Stimulated activated CD8-positive, alpha-beta memory T cell treated with anti-CD3 and anti-CD28 coated beads, Interleukin-12 subunit alpha, Interleukin-12 subunit beta, amount 100 ng/mL, for 1 hour (primary cell): ENCODE measurements around the gene OR8G5.

ENCODE experiments used
- DNase-seq: peaks from one replicate; pipeline ENCODE4 v3.0.0-alpha.2; 2020; ENCODE audit warnings: low read depth

Gene OR8G5

DNA sequence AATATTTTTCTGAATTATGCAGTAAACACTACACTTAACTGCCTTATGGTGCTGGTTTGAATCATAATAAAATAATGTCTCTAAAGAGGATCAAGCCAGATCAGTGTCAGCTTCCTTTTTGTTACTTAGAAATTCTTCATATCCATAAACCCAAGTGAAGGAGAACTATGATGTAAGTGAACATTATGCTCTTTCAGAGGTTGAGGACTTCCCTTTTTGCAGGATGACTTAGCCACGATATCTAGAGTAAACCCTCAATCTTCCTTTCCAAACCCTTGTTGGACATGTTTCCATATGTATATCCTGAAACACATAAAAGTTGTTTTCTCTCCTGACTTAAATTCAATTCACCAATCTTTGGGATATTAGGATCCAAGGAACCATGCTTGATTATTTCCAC lies 38.5 kb downstream of the OR8G5 start:
- no peak for DNase-seq

DNA sequence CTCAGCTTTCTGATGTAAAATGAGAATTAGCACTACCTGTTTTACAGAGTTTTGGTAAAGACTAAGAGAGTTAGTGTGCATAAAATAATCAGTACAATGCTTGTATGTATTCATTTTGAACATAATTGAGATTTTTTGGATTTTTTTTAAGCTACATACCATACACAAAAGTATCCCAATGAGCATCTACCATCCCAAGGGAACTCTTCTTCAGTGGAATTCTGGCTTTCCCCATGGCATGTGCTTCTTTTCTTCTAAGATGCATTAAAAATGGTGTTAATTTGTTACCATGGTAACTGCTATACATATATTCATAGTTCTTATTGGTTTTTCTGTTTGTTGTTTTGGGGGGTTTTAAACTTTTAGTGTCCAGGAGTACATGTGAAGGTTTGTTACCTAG lies 39.8 kb downstream of the OR8G5 start:
- DNase-seq: no peak

DNA sequence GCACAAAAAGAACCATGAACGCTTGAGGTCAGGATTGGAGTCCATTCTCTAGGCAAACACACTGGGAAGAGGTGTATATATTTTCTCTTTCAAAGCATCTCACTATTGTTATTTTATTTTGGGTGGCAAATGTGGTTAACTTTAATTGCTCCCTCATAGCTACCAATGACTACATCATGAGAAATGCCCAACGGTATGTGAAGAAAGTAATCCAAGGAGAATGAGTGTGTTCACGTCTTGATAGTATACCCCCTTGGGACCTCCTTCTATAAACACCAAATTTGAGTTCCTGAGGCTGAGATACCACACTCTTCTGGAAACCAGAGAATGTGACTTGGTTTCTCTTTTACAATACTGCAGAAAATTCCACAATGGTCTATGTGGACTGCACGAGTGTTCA lies 41.7 kb downstream of the OR8G5 start:
- DNase-seq: no peak

DNA sequence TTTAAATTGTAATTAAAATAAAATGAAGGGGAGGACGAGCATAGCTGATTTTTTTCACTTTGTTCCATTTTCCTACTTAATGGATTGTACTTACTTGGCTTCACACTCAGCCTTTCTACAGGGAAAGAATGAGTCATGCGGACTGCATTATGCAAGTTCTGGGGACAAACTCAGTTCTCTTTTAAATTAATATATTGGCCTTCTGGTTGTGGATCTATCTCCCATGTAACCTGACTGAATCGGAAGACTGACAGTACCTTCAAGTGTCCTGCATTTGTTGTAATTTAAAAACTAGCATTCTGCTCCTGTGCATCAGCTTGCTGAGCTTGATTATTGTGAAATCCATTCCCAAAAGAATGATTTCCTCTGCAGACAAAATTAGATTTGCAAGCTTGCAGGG lies 45.4 kb downstream of the OR8G5 start:
- DNase-seq: no peak

DNA sequence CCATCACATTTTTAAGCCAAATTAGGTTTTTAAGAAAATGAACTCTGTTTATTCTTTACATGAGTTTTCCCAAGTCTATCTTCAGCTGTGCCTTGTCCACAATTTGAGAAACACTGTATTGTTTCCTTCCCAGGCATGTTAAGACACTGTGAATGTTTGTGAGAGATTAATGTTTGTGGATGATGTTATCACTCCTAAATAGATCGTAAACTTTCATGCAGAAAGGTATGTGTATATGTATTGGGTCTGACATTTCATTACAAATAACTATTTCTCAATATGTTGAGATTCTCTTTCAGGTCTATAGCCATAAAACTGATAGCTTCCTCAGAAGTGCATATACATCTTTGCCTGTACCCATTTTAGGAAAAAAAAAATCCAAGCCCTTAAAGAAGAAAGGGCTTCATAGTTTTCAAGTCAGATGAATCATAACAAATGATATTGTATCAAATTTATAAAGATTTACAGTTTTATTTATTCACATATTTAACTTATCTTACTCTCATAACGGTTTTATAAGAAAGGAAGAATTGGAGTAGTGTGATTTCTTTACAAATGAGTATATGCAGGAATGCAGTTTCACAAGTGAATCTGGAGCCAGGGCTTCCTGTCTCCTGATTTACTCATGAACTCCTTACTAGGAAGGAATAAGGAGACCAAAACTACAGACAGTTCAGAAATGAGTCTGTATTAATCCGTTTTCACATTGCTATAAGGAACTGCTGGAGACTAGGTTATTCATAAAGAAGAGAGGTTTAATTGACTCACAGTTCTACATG lies 46.4 kb downstream of the OR8G5 start:
- DNase-seq: no peak

DNA sequence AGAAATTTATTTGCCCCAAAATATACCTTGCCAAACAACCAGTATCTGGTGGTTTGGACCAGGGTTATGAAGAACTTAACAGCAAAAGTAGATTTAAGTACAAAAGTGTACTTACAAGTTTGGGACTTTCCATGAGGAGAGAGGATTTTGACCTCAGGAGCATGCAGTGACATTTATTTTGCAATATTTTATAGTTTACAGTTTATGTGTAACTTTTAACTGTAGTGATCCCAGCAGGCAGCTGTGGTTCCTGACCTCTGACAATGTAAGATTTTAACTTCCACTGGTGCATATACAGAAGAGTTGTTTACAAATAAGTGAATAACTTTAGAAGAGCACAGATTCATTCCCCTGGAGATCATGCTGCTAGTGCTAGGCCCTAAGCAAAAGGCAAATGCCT lies 50.9 kb downstream of the OR8G5 start:
- DNase-seq: no peak

DNA sequence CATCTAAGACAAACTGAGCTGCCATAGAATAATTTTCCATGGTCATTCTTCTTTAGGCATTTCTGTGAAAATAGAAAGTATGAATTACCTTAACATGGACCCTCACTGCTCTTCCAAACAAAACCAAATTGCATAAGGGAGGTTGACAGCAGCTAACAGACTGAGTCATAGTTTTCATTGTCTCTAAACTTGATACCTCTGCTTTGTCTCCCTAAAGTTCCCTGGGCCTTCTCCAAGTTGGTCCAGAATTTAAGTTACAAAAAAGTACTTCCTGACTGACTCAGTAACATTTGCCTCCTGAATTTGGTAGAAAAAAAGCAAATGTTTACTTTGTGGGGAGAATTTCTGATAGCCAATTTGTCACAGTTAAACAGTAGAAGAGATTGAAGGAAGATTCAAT lies 54.5 kb downstream of the OR8G5 start:
- DNase-seq: no peak

DNA sequence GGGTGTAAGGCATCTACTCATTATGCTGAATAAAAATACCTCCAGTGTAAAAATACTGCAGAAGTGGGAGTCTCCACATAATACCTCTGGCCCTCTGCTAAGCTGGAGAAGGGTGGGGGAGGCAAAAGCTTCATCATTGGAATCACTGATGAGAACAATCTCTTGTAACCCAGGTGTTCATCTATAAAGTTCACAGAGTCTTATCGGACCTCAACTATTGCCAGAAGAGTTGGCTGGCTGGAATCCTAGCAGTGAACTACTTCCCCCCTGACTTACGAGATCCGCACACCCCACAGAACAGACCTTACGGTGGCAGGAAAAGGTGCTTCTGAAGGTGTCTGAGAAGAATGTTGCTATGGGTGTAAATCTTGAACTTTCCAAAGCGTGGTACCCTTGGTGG lies 55.1 kb downstream of the OR8G5 start:
- DNase-seq: no peak

DNA sequence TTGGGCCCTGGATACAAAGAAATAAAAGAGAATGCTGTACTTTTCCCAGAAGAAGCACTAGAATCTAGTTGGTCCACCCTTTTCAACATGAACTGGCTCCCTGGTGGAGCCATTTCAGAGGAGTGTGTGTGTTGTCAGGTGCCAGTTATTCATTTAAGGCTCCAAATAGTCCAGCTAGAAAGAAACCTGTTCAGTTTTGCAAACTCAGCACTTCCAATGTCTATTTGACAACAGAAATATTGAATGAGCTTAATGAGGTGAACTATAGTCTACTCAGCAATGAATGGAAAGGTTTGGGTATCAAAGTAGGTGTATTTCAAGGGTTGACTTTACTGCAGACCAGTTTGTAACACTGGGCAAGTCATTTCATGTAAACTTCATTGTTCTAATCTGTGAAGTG lies 55.5 kb downstream of the OR8G5 start:
- no peak for DNase-seq

DNA sequence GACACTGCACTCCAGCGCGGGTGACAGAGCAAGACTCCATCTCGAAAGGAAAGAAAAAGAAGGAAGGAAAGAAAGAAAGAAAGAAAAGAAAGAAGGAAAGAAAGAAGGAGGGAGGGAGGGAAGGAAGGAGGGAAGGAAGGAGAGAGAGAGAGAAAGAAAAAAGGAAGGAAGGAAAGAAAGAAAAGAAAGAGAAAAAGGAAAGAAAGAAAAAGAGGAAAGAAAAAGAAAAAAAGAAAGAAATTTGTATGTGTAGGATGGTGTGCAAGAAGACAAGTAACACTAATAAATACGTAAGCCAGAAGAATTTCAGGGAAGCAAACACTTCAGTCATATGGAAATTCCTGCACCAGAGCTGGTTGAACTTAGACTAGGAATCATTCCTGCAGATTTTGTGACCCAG lies 57.0 kb downstream of the OR8G5 start:
- no peak for DNase-seq

DNA sequence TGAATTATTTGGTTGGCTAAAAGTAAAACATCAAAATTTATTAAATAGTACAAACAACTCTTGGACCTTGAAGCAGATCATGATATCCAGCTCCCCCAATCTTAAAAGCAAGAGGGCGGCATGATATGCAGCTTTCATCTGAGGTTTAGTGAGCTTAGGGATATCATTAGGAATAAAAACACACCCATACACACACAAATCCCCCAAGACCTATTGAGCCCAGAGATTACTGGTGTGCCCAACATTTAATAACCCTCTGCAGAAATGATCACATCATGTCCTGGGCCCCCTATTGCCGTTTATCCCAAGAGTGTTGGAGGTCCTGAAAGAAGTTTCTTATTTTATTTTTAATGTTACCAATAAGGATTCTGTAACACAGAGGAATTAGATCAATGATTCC lies 57.7 kb downstream of the OR8G5 start, which contains the start of gene OR8D1:
Gene OR8D1 (minus strand): TSS at position 101 of the 400 bp plus-strand sequence. CDS start 3,183 bp downstream, outside the sequence.
- no peak for DNase-seq

DNA sequence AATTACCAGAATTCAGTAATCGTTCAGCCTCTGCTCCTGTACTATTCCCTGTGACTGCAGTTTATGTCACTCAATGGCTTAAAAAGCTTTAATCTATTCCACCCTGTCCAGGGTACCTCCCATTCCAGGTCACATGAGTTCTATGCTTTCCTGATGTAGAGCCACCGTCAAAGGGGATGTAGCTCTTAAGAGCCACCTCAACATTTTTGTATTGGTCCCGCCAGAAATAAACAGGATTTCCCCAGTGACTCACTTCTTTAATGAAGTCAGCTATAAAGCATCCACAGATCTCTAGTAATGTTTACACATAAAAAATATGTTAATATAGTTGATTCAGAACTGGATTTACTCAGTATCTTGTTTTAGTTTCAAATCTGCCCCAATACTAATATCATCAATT lies 58.9 kb downstream of the OR8G5 start:
- no peak for DNase-seq
